H54 (cell line): ENCODE measurements around the gene DPP3.
"Not testable (repeated sequence)": the region's sequence is repeated elsewhere in the genome, so short reads cannot be mapped to it uniquely, and the experiment has no call there.

Experiments used
- DNase-seq: peaks from one replicate; pipeline ENCODE4 v3.0.0; 2011; ENCODE audit warnings: low spot score, mixed read lengths; ENCODE audit not compliant: insufficient read length
- FAIRE-seq: peaks from 3 replicates; lab custom pipeline; 2011; peaks lifted over from hg19 to GRCh38; lab: Jason Lieb, UNC
- POLR2A ChIP-seq: IDR thresholded peaks from 2 replicates; pipeline ENCODE4 v1.6.1; 2011; ENCODE audit warnings: low read depth, mild to moderate bottlenecking, low read length

The DPP3 gene, protein sequence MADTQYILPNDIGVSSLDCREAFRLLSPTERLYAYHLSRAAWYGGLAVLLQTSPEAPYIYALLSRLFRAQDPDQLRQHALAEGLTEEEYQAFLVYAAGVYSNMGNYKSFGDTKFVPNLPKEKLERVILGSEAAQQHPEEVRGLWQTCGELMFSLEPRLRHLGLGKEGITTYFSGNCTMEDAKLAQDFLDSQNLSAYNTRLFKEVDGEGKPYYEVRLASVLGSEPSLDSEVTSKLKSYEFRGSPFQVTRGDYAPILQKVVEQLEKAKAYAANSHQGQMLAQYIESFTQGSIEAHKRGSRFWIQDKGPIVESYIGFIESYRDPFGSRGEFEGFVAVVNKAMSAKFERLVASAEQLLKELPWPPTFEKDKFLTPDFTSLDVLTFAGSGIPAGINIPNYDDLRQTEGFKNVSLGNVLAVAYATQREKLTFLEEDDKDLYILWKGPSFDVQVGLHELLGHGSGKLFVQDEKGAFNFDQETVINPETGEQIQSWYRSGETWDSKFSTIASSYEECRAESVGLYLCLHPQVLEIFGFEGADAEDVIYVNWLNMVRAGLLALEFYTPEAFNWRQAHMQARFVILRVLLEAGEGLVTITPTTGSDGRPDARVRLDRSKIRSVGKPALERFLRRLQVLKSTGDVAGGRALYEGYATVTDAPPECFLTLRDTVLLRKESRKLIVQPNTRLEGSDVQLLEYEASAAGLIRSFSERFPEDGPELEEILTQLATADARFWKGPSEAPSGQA

DNA sequence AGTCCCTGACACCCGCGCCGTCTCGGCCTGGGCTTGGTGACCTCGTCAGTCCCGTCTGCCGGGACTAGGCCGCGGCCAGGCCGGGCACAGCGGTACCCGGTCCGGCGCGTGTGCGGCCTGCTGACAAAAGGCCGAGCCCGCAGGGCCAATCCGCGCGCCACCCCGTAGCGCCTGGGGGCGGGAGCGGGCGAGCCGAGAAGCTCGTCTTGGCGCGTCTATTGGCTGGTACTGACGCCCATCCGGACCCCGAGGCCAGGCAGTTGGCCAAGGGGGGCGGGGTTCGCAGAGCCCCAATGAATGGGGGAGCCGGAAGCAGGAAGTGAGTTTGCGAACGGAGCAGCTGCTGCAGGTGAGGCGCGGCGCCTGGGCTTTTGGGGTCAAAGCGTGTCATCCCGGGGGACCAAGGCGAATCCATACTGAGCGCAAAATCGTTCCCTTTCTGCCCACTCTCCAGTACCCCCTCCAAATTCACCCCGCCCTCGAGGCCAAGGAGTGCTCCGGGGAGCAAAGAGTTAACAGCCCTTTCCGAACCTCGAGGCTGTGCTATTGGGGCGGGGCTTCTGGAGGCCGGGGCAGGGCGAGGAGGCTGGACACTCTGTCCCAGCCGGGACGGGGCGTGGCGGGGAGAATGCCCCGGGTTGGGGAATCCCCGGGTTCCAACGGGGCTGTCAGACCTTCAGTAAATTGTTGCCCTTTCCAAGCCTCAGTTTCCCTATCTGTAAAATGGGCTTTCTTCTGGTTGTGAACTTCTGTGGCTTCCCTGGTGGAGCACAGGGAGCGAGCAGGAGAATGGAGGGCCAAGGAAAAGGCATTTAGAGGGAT lies at the start of gene DPP3:
Gene DPP3, plus strand, starts transcription at position 318 of the 822 bp plus-strand sequence. CDS start 1,767 bp downstream, outside the sequence.
- DNase-seq: peak; percentile 97
- no peak for FAIRE-seq
- TF ChIP-seq POLR2A: peak; percentile 87

DNA sequence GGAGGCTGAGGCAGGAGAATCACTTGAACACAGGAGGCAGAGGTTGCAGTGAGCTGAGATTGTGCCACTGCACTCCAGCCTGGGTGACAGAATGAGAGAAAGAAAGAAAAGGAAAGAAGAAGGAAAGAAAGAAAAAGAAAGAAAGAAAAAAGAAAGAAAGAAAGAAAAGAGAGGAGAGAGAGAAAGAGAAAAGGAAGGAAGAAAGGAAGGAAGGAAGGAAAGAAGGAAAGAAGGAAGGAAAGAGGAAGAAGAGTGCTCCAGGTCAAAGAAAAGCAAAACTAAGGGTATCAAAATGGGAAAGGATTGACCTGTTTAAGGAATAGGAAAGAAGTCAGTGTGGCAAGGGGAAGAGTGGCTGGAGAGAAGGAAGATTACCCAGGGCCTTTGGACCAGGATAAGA lies 48.9 kb upstream of the DPP3 start:
- DNase-seq, FAIRE-seq: not testable (repeated sequence)

DNA sequence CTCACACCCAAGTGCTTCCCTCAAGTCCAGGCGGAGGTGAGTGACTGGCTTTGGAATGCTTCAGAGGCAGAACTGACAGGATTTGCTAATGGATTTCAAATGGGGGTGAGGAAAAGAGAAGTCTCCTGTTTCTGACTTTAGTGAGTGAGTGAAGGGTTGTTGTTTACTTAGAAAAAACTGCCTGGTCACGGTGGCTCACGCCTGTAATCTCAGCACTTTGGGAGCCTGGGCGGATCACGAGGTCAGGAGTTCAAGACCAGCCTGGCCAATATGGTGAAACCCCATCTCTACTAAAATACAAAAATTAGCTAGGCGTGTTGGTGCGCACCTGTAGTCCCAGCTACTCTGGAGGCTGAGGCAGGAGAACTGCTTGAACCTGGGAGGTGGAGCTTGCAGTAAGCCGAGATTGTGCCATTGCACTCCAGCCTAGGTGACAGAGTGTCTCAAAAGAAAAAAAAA lies 48.3 kb upstream of the DPP3 start:
- DNase-seq, FAIRE-seq: not testable (repeated sequence)

DNA sequence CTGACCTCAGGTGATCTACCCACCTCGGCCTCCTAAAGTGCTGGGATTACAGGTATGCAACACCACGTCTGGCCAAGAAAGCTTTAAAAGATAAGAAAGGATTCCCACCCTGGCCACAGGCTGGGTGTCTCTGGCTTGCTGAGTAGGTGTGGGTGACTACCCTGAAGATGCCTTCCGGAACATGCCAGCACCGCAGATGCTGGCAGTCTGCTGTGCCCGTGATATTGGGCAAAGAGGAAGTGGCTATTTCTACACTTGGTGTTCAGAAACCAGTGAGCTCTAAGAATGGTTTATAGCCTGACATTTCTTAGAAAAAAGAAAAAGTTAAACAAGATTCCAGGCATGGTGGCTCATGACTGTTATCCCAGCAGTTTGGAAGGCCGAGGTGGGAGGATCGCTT lies 47.6 kb upstream of the DPP3 start:
- no peak for TF ChIP-seq POLR2A
- no peak for FAIRE-seq
- DNase-seq: no peak

DNA sequence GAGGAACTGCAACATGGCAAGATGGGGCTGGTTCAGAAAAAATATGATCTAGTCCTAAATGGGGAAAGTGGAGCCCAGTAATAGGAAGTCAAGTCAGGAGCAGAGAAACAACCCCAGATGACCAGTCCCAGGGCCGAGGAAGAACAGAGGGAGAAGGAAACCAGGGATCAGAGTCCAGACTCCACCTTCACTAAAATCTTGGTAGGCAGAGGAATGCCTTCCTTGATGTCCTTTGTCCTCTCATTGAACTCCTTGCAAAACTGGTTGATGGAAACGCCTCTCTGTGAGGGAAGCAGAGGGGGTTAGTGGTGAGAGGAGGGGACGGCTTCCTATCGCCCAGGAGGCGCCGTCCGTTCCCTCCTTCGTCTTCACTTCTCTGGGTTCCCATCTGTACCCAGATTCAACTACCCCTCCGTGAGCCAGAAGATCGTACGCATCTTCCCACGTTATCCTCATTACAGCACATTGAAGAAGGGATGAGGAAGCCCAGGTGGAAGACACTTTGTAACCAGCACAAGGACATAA lies 42.2 kb upstream of the DPP3 start:
- DNase-seq: no peak
- TF ChIP-seq POLR2A: no peak
- FAIRE-seq: no peak

DNA sequence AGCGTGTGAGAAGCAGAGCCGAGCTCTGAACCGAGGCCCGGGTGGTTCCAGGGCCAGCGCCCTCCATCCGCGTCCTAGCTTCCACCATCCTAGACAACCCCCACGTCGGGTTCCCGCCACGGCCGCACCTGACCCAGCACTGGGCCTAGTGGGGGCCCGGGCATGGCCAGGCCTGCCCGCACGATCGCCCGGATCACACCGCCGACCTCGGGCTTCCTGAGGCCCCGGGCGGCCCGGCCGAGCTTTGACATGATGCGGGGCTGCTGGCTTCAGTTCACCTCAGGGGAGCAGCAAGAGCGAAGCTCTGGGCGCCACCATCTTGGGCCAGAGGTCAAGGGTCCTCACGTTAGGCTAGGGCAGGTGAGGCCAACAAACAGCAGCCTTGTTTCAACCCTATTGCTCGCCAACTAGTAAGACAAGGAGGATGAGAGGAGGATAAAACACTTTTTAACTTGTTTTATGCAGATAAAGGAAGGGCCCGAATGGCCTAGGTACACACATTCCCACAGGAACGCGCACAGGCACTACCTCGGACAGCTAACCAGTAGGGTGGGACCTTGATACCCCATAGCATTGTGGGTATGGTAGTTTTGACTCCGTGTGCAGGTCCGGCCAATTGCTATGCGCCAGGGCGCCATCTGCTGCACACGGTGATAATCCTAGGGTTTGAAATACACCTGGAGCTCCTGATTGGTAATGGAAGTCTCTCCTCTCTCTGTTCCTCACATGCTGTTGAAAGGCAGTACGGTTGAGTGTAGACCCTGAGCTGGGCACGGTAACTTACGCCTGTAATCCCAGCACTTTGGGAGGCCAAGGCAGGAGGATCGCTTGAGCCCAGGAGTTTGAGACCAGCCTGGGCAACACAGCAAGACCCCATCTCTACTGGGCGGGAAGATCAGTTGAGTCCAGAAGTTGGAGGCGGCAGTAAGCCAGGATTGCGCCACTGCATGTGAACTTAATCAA lies 41.4 kb upstream of the DPP3 start, which contains the start of gene MRPL11:
Gene MRPL11, minus strand, starts transcription at position 345 of the 963 bp plus-strand sequence. Its CDS starts 94 bp downstream, at position 251.
- peak; percentile 62 for FAIRE-seq
- TF ChIP-seq POLR2A: 0 out of 2 replicates have a peak, but pooled peaks have one; percentile 36
- peak; percentile 96 for DNase-seq

DNA sequence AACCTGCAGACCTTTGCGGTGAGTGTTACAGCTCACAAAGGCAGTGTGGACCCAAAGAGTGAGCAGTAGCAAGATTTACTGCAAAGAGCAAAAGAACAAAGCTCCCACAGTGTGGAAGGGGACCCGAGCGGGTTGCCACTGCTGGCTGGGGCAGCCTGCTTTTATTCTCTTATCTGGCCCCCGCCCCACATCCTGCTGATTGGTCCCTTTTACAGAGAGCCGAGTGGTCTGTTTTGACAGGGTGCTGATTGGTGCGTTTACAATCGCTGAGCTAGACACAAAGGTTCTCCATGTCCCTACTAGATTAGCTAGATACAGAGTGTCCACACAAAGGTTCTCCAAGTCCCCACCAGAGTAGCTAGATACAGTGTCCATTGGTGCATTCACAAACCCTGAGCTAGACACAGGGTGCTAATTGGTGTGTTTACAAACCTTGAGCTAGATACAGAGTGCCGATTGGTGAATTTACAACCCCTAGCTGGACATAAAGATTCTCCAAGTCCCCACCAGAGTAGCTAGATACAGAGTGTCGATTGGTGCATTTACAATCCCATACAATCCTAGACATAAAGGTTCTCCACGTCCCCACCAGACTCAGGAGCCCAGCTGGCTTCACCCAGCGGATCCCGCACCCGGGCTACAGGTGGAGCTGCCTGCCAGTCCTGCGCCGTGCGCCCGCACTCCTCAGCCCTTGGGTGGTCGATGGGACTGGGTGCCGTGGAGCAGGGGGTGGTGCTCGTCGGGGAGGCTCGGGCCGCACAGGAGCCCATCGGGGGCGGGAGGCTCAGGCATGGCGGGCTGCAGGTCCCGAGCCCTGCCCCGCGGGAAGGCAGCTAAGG lies 39.9 kb upstream of the DPP3 start:
- not testable (repeated sequence) for DNase-seq, FAIRE-seq

DNA sequence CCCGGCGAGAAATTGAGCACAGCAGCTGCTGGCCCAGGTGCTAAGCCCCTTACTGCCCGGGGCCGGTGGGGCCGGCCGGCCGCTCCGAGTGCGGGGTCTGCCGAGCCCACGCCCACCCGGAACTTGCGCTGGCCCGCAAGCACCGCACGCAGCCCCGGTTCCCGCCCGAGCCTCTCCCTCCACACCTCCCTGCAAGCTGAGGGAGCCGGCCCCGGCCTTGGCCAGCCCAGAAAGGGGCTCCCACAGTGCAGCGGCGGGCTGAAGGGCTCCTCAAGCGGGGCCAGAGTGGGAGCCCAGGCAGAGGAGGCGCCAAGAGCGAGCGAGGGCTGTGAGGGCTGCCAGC lies 39.3 kb upstream of the DPP3 start:
- FAIRE-seq, DNase-seq: not testable (repeated sequence)

DNA sequence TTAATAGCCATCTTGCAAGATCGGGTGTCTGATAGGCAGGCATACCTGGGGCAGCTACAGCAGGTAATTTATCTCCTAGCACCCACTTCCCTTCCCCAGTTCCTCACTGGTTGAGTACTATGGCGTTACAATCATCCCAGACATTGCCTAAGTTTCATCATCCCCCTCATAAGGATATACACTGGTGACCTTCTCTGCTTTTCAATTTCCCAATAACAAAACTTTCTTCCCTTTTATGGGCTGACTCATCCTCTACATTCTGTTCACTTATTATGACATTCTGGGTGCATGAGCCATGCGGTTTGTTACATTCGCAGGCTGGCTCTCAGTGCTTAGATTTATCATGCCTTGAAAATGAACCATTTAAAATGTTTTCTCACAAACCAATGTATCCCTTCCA lies 36.6 kb upstream of the DPP3 start:
- FAIRE-seq (no peak), DNase-seq (peak; percentile 89)
- TF ChIP-seq POLR2A: no peak

DNA sequence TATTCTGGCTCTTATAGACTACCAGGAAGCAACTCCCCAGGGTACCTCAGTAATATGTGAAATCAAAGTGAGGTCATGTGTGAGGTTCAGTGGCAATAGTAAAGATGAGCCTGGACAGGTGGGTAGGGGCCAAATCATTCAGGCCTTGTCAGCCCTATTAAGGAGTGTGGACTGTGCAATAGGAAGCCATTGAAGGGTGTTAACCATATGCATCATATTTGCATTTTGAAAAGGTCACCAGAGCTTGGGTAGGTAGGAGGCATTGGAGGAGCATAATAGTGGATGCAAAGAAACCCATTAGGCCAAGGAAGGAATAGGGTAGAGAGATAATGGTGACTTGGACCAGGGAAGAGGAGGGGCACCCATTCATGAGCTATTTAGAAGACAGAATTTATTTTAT lies 33.2 kb upstream of the DPP3 start:
- FAIRE-seq (no peak), DNase-seq (no peak)
- no peak for TF ChIP-seq POLR2A

DNA sequence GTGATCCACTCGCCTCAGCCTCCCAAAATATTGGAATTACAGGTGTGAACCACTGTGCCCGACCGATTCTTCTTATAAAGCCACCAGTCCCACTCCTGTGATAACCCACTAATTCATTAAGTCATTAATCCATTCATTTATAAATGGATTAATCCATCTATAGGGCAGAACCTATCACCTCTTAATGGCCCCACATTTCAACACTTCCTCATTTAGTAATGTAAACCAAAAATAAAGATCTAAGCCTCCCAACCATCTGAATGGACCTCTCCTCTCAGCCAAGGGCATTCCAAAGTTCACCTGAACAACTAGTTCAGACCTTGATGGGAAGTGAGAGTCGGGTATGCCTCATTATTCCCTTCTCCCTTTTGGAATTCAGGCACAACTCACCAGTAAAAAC lies 31.7 kb upstream of the DPP3 start:
- no peak for TF ChIP-seq POLR2A
- FAIRE-seq (no peak), DNase-seq (no peak)

DNA sequence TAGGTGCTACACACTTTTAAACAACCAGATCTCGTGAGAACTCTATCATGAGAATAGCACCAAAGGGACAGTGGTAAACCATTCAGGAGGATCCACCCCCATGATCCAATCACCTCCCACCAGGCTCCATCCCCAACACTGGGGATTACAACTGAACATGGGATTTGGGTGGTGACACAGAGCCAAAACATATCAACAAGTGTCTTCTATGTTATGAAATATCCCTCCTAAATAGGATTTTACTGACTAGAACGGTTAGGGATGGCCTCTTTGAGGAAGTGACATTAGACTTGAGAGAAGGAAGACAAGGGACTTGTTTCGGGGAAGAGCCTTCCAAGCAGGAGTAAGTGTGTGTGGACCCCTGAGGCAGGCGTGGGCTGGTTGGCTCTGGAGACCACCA lies 29.7 kb upstream of the DPP3 start:
- DNase-seq (no peak), FAIRE-seq (no peak)
- no peak for TF ChIP-seq POLR2A
